Gastrocnemius medialis (tissue), 4 donors: ENCODE data around the gene DMKN. TPM values are rescaled to one million over a fixed set of nuclear protein-coding genes. Genes with fewer than 3 reads are reported as not detected.

ENCODE experiments used
- ATAC-seq, 2 donors: fragments of 150-250 bp; one replicate each; pipeline ENCODE4 v1.9.1; 2016
- DNase-seq, 2 donors: peaks; one replicate each; pipeline ENCODE4 v3.0.0-alpha.2; 2019
- H3K27ac ChIP-seq, 4 donors: fragments of 200-600 bp; sonication (generic); 1 replicate in 1 of 4; 2 replicates in 3 of 4; pipeline ENCODE4 v1.5.1; 2016 to 2018; ENCODE audit warnings: mild to moderate bottlenecking in 2 of 4, moderate library complexity in 1 of 4
- H3K27me3 ChIP-seq, 3 donors: fragments of 200-600 bp; sonication (generic) in 2 of 3; 1 replicate in 1 of 3; 2 replicates in 2 of 3; pipeline versions ENCODE4 v1.5.1 to v1.6.0; 2016 to 2019; ENCODE audit warnings: mild to moderate bottlenecking in 1 of 3, moderate library complexity in 1 of 3
- H3K36me3 ChIP-seq, 2 donors: fragments of 200-600 bp; sonication (generic) in 1 of 2; one replicate each; pipeline ENCODE4 v1.5.1; 2017 to 2018
- H3K4me1 ChIP-seq, 2 donors: fragments of 200-600 bp; sonication (generic) in 1 of 2; one replicate each; pipeline ENCODE4 v1.5.1; 2016 to 2017; ENCODE audit warnings: mild to moderate bottlenecking in 2 of 2
- H3K4me3 ChIP-seq, 4 donors: fragments of 200-600 bp; sonication (generic) in 3 of 4; 1 replicate in 1 of 4; 2 replicates in 3 of 4; pipeline ENCODE4 v1.5.1; 2016 to 2019; ENCODE audit warnings: mild to moderate bottlenecking in 2 of 4
- H3K9me3 ChIP-seq, 3 donors: fragments of 200-600 bp; sonication (generic) in 2 of 3; 1 replicate in 1 of 3; 2 replicates in 2 of 3; pipeline ENCODE4 v1.5.1; 2016 to 2019
- POLR2A ChIP-seq, 2 donors: fragments of 450-650 bp; IDR thresholded peaks; one replicate each; pipeline ENCODE4 v1.6.1; 2017; ENCODE audit warnings: antibody characterized with exemption in 2 of 2, mild to moderate bottlenecking in 2 of 2, moderate library complexity in 2 of 2
- in situ Hi-C, 4 donors: fragments of 200-750 bp; cut with MboI; loops; one replicate each; pipeline versions ENCODE4 v1.15.0 to v1.8.0; 2017; ENCODE audit warnings: low sequenced_read_pairs in 4 of 4
- intact Hi-C: fragments of 100-400 bp; cut with DNase I; formaldehyde crosslinking; loops from one replicate; pipeline ENCODE4 v1.15.1; 2023; ENCODE audit warnings: low total_unique reads
- total RNA-seq, 4 donors: library from RNA; depleted of rRNA; stranded (reverse); fragments of >200 nt; gene quantifications; one replicate each; pipeline versions ENCODE4 v1.1.0 to v1.2.3, GENCODE V29; 2016
- TF ChIP-seq, protein P1 (sequence below), 5 experiments: fragments of 450-650 bp in 3 of 5; fragments of 200-600 bp in 2 of 5; sonication (generic) in 2 of 5; IDR thresholded peaks in 4 of 5; conservative IDR thresholded peaks in 1 of 5; 1 replicate in 4 of 5; 2 replicates in 1 of 5; pipeline ENCODE4 v1.5.1; 2016 to 2019; ENCODE audit warnings: antibody characterized with exemption in 5 of 5, mild to moderate bottlenecking in 3 of 5, moderate library complexity in 3 of 5

The DMKN gene
- total RNA-seq, 4 donors from 2014 or later: 0.89 TPM; not detected in 3

GRCh38 chr19:35543280-35544109, 30.0 kb upstream of the DMKN start:
- Histone ChIP-seq H3K36me3 (peaks cover 0 to 11% of the 10 kb centered on the region in 2 donors), H3K4me3 (no peak overlapping the region), H3K27me3 (no peaks in the 10 kb centered on the region), H3K27ac (no peak overlapping the region), H3K4me1 (peaks cover 18 to 21% of the 10 kb centered on the region in 2 donors), H3K9me3 (no peaks in the 10 kb centered on the region)
- in situ Hi-C loops (loop anchor here in 2 of 4 donors (10.0 to 25.0 kb wide), 2 partner anchors 169 to 171 kb away; partner anchors contain the start of genes KMT2B (in 2 of the 2) and ZBTB32 (in 1 of the 2)), intact Hi-C loops (loop anchor here (2.0 kb wide), 3 partner anchors 101 to 387 kb away; partner anchors contain the start of gene USF2)
- ATAC-seq: no peak
- TF ChIP-seq, protein P1, sequence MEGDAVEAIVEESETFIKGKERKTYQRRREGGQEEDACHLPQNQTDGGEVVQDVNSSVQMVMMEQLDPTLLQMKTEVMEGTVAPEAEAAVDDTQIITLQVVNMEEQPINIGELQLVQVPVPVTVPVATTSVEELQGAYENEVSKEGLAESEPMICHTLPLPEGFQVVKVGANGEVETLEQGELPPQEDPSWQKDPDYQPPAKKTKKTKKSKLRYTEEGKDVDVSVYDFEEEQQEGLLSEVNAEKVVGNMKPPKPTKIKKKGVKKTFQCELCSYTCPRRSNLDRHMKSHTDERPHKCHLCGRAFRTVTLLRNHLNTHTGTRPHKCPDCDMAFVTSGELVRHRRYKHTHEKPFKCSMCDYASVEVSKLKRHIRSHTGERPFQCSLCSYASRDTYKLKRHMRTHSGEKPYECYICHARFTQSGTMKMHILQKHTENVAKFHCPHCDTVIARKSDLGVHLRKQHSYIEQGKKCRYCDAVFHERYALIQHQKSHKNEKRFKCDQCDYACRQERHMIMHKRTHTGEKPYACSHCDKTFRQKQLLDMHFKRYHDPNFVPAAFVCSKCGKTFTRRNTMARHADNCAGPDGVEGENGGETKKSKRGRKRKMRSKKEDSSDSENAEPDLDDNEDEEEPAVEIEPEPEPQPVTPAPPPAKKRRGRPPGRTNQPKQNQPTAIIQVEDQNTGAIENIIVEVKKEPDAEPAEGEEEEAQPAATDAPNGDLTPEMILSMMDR (IDR thresholded peaks at IDR 0.05 in 4 of 5, conservative IDR thresholded peaks at IDR 0.05 in 1 of 5): no peak
- no peak for TF ChIP-seq POLR2A (IDR thresholded peaks at IDR 0.05)
- DNase-seq: no peak

- H3K27ac ChIP-seq: no peak overlapping the region
- no peaks in the 10 kb centered on the region for H3K27me3 ChIP-seq
- H3K36me3 ChIP-seq: peaks cover 0 to 5% of the 10 kb centered on the region in 2 donors
- intact Hi-C loops (no loop called here), in situ Hi-C loops (loop anchor here in 2 of 4 donors (10.0 to 25.0 kb wide), 2 partner anchors 170 to 173 kb away; partner anchors contain the start of genes KMT2B (in 2 of the 2) and ZBTB32 (in 1 of the 2))
- TF ChIP-seq, protein P1 (IDR thresholded peaks at IDR 0.05 in 4 of 5, conservative IDR thresholded peaks at IDR 0.05 in 1 of 5): no peak
- no peak for TF ChIP-seq POLR2A (IDR thresholded peaks at IDR 0.05)
- DNase-seq: no peak
- H3K9me3 ChIP-seq: no peaks in the 10 kb centered on the region
- no peak for ATAC-seq
- no peak overlapping the region for H3K4me3 ChIP-seq
- H3K4me1 ChIP-seq: peaks cover 18 to 21% of the 10 kb centered on the region in 2 donors
Observed at GRCh38 chr19:35542209-35542608, 28.8 kb upstream of the DMKN start.

DNA sequence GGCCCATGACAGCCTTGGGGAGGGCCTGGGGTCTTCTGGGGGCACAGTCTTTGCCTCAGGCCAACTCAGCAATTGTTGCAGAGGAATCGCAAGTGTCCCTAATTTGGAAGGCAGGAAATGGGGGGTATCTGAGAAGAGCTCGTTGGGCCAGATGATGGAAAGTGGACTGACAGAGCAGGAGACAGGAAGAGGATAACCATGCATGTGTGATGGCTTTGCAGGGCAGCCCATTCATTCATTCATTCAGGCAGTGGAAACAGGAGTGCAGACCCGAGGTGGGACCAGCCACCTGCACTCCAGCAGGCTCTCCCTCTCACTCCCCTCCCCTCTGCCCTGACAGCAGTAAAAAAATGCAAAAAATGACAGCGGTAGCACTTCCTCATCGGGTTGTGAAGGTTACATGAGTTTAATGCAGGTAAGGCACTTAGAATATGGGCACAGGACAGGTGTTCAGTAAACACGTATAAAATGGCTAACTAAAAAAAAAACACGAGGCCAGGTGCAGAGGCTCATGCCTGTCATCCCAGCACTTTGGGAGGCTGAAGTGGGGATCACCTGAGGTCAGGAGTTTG, 27.0 kb upstream of the DMKN start:
- no peaks in the 10 kb centered on the region for H3K9me3 ChIP-seq
- DNase-seq (no peak), ATAC-seq (no peak)
- intact Hi-C loops: no loop called here
- no peak for TF ChIP-seq POLR2A (IDR thresholded peaks at IDR 0.05)
- TF ChIP-seq, protein P1 (IDR thresholded peaks at IDR 0.05 in 4 of 5, conservative IDR thresholded peaks at IDR 0.05 in 1 of 5): no peak
- H3K27me3 ChIP-seq: peaks cover 0 to 5% (median 1%) of the 10 kb centered on the region in 3 donors
- H3K4me1 ChIP-seq: peaks cover 8 to 9% of the 10 kb centered on the region in 2 donors
- H3K36me3 ChIP-seq: no peaks in the 10 kb centered on the region
- H3K27ac ChIP-seq: no peak overlapping the region
- in situ Hi-C loops: loop anchor here in 2 of 4 donors (10.0 to 25.0 kb wide), 2 partner anchors 172 to 174 kb away; partner anchors contain the start of genes KMT2B (in 2 of the 2) and ZBTB32 (in 1 of the 2)
- H3K4me3 ChIP-seq: no peak overlapping the region

DNA sequence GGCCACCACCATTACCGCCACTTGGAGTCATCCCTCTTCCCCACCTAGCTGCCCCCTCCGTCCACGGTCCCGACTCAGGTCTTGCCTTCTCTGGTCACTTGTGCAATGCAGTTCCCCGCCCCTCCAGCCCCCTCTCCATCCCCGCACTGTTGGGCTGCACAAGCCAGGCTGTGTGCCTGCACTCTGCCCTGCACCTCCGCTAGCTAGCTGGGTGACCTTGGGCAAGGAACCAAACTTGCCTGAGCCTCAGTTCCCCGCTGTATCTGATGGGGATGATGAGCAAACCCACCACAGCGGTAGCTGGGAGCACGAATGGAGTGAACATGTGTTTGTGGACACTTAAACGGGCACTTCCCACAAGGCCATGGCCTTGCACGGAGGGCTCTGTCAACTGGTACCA, 26.4 kb upstream of the DMKN start:
- in situ Hi-C loops: loop anchor here in 2 of 4 donors (10.0 to 25.0 kb wide), 2 partner anchors 172 to 175 kb away; partner anchors contain the start of genes KMT2B (in 2 of the 2) and ZBTB32 (in 1 of the 2)
- Histone ChIP-seq H3K4me3 (no peak overlapping the region), H3K4me1 (peaks cover 7 to 8% of the 10 kb centered on the region in 2 donors), H3K27ac (no peak overlapping the region), H3K9me3 (no peaks in the 10 kb centered on the region), H3K27me3 (peaks cover 3 to 7% (median 5%) of the 10 kb centered on the region in 3 donors), H3K36me3 (no peaks in the 10 kb centered on the region)
- TF ChIP-seq, protein P1 (IDR thresholded peaks at IDR 0.05 in 4 of 5, conservative IDR thresholded peaks at IDR 0.05 in 1 of 5): no peak
- TF ChIP-seq POLR2A (IDR thresholded peaks at IDR 0.05): no peak
- DNase-seq (no peak), ATAC-seq (no peak)
- intact Hi-C loops: no loop called here
